Ascending aorta (tissue), 2 donors: ENCODE measurements around the gene CTXN1. TPM values are rescaled to one million over a fixed set of nuclear protein-coding genes. Genes with fewer than 3 reads are reported as not detected.

Experiments used
- DNase-seq, 2 donors: peaks; one replicate each; pipeline ENCODE4 v3.0.0-alpha.2; 2019; ENCODE audit warnings: low spot score in 2 of 2
- H3K27ac ChIP-seq, 2 donors: fragments of 200-600 bp; sonication (generic); one replicate each; pipeline ENCODE4 v1.5.1; 2016 to 2017; ENCODE audit warnings: mild to moderate bottlenecking in 1 of 2
- H3K27me3 ChIP-seq: fragments of 200-600 bp; sonication (generic); one replicate; pipeline ENCODE4 v1.5.1; 2017
- H3K36me3 ChIP-seq, 2 donors: fragments of 200-600 bp; sonication (generic); one replicate each; pipeline ENCODE4 v1.5.1; 2016
- H3K4me1 ChIP-seq, 2 donors: fragments of 200-600 bp; sonication (generic); one replicate each; pipeline ENCODE4 v1.5.1; 2016 to 2017; ENCODE audit warnings: mild to moderate bottlenecking in 1 of 2
- H3K4me3 ChIP-seq, 2 donors: fragments of 200-600 bp; sonication (generic); one replicate each; pipeline ENCODE4 v1.5.1; 2016 to 2017; ENCODE audit warnings: mild to moderate bottlenecking in 1 of 2
- H3K9me3 ChIP-seq, 2 donors: fragments of 200-600 bp; sonication (generic); one replicate each; pipeline ENCODE4 v1.5.1; 2016
- CTCF ChIP-seq, 3 experiments: fragments of 200-600 bp in 2 of 3; fragments of 450-650 bp in 1 of 3; sonication (generic) in 2 of 3; IDR thresholded peaks; one replicate each; pipeline ENCODE4 v1.5.1; 2016 to 2019; ENCODE audit warnings: antibody characterized with exemption in 3 of 3, mild to moderate bottlenecking in 1 of 3, moderate library complexity in 1 of 3
- intact Hi-C: fragments of 100-400 bp; cut with DNase I; formaldehyde crosslinking; loops from one replicate; pipeline ENCODE4 v1.15.1; 2023
- total RNA-seq: library from RNA; depleted of rRNA; stranded (reverse); fragments of >200 nt; gene quantifications from one replicate; pipeline ENCODE4 v1.1.0, GENCODE V29; 2016

Gene CTXN1
- total RNA-seq, 1 donor from 2014 or later = not detected

DNA sequence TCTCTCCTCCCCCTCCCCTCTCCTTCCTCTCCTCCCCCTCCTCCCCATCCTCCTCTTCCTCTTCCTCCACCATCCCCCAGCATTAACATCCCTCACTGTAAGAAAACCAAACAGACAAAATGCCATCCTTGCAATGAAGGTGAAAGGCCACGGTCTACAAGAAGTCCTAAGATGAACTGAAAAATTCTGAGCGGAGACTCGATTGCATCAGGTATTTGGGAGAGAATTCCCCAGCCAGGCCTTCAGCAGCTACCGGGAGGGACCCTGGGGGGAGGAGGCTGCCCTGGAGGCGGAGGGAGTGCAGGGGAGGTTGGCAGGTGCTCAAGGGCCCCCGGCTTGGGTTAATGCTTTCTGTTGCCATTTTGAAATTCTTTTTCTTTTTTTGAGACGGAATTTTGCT lies 27.6 kb upstream of the CTXN1 start:
- Histone ChIP-seq H3K27ac (no peak overlapping the region), H3K4me3 (no peak overlapping the region), H3K4me1 (no peaks in the 10 kb centered on the region), H3K36me3 (no peaks in the 10 kb centered on the region), H3K9me3 (no peaks in the 10 kb centered on the region), H3K27me3 (no peaks in the 10 kb centered on the region)
- no peak for DNase-seq
- intact Hi-C loops = no loop called here
- no peak for TF ChIP-seq CTCF (IDR thresholded peaks at IDR 0.05)

- H3K27me3 ChIP-seq = no peaks in the 10 kb centered on the region
- no peak overlapping the region for H3K27ac ChIP-seq
- H3K36me3 ChIP-seq = no peaks in the 10 kb centered on the region
- H3K4me1 ChIP-seq = no peaks in the 10 kb centered on the region
- H3K4me3 ChIP-seq = no peak overlapping the region
- no peak for TF ChIP-seq CTCF (IDR thresholded peaks at IDR 0.05)
- H3K9me3 ChIP-seq = no peaks in the 10 kb centered on the region
- DNase-seq = no peak
- intact Hi-C loops = no loop called here
These were observed 27.1 kb upstream of the CTXN1 start for GRCh38 chr19:7953060-7953459.

GRCh38 chr19:7947939-7948338 lies 22.0 kb upstream of the CTXN1 start:
- Histone ChIP-seq H3K27me3 (no peaks in the 10 kb centered on the region), H3K4me1 (peaks cover 0 to under 1% of the 10 kb centered on the region in 2 donors), H3K9me3 (no peaks in the 10 kb centered on the region), H3K36me3 (no peaks in the 10 kb centered on the region), H3K4me3 (no peak overlapping the region), H3K27ac (no peak overlapping the region)
- DNase-seq = no peak
- TF ChIP-seq CTCF (IDR thresholded peaks at IDR 0.05) = no peak
- intact Hi-C loops = no loop called here

DNA sequence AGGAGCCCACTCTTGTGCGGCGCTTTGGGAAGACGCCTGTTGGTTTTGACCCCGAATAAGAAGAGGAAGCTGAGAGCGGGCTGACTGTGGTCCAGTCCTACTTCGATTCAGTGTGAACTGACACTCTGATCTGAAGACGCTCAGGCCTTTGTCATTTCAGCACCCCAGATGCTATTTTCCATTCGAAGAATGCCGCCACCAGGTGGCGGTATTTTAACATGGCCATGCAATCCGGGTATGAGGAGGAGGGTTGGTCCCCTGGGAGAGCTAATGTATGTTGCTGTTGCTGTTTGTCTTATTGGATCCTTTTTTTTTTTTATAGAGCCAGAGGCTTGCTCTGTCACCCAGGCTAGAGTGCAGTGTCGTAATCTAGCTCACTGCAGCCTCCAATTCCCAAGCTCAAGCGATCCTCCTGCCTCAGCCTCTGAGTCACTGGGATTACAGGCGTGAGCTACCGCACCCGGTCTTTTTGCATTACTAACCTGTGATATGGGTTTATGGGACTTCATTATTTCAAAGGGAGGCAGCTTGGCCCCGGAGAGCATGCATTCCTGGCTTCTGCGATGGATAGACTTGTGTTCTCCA lies 18.3 kb upstream of the CTXN1 start:
- H3K27ac ChIP-seq = peak overlapping the region; percentile 68 to 78
- peaks cover 10 to 13% of the 10 kb centered on the region in 2 donors for H3K36me3 ChIP-seq
- DNase-seq = peak; percentile 57 to 93
- no peaks in the 10 kb centered on the region for H3K27me3 ChIP-seq
- no peaks in the 10 kb centered on the region for H3K9me3 ChIP-seq
- peak; percentile 71 to 85 (median 79) for TF ChIP-seq CTCF (IDR thresholded peaks at IDR 0.05)
- H3K4me3 ChIP-seq = peak overlapping the region; percentile 56 to 72
- peaks cover 0 to 13% of the 10 kb centered on the region in 2 donors for H3K4me1 ChIP-seq
- intact Hi-C loops = loop anchor here (1.0 to 2.0 kb wide), 2 partner anchors 58 to 309 kb away; no protein-coding TSS in a partner anchor

DNA sequence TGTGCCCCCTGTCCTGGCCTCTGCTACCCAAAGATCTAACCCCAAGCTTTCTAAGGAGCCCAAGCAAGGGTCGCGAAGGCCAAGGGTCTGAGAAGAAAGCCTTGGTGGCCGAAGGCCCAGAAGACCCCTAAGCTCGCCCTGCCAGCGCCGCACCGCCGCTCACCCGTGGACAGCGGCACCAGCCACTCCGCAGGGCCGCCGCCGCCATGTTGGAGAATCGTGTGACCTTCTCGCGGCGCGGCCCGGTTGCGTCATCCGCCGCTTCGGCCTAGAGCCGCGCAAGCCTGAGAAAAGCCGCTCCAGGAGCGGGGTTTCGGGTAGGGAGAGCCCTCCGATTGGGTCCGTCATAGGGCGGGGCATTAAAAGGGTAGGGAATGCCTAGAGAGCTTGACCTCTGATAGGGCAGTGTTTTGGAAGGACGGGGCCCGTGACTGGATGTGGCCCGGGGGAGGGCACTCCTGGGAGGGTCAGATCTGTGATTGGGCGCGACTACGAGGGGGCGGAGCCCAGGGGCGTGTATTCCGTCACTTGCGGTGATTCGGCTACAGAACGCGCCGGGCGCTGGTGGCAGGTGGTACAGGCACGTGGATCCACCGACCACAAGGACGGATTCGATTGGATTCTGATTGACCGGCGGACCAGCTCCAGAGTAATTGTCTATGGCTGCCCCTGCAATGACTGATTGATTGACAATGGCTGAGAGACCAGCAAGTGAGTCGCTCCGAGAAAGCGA lies 17.7 kb upstream of the CTXN1 start, which contains the start of gene TIMM44:
Gene TIMM44, minus strand, starts transcription at position 223 of the 733 bp plus-strand sequence. Its CDS starts 15 bp downstream, at position 208.
- Histone ChIP-seq H3K27me3 (no peaks in the 10 kb centered on the region), H3K27ac (peak within 1 kb of the TSS; percentile 91 to 93), H3K36me3 (peaks cover 11 to 15% of the 10 kb centered on the region in 2 donors), H3K9me3 (no peaks in the 10 kb centered on the region), H3K4me1 (peaks cover 0 to 13% of the 10 kb centered on the region in 2 donors), H3K4me3 (peak within 1 kb of the TSS; percentile 58 to 81)
- DNase-seq = peak; percentile 98 to 100
- intact Hi-C loops = loop anchor here (1.0 to 2.0 kb wide), 5 partner anchors 14 to 309 kb away; partner anchors contain the start of genes MAP2K7 and SNAPC2
- no peak for TF ChIP-seq CTCF (IDR thresholded peaks at IDR 0.05)
